Thyroid gland (tissue), 4 donors: Measurements from ENCODE around the gene SH3TC1. TPM values are rescaled to one million over a fixed set of nuclear protein-coding genes. Genes with fewer than 3 reads are reported as not detected.

Source experiments
- DNase-seq, 2 donors: peaks; one replicate each; pipeline ENCODE4 v3.0.0-alpha.2; 2019
- H3K27ac ChIP-seq, 3 donors: fragments of 200-600 bp; sonication (generic); 1 replicate in 2 of 3; 2 replicates in 1 of 3; pipeline ENCODE4 v1.5.1; 2016 to 2019; ENCODE audit warnings: mild to moderate bottlenecking in 1 of 3, moderate library complexity in 1 of 3
- H3K27me3 ChIP-seq: fragments of 200-600 bp; sonication (generic); one replicate; pipeline ENCODE4 v1.5.1; 2019
- H3K36me3 ChIP-seq, 2 donors: fragments of 200-600 bp; sonication (generic); one replicate each; pipeline ENCODE4 v1.5.1; 2016 to 2019
- H3K4me1 ChIP-seq, 2 donors: fragments of 200-600 bp; sonication (generic); one replicate each; pipeline ENCODE4 v1.5.1; 2017 to 2019
- H3K4me3 ChIP-seq, 3 donors: fragments of 200-600 bp; sonication (generic); replicated peaks in 1 of 3; 1 replicate in 2 of 3; 2 replicates in 1 of 3; pipeline ENCODE4 v1.5.1; 2016; ENCODE audit warnings: mild to moderate bottlenecking in 1 of 3
- H3K9me3 ChIP-seq: fragments of 200-600 bp; sonication (generic); one replicate; pipeline ENCODE4 v1.5.1; 2017
- POLR2A ChIP-seq, 2 donors: fragments of 450-650 bp; IDR thresholded peaks; one replicate each; pipeline ENCODE4 v1.6.1; 2017; ENCODE audit warnings: antibody characterized with exemption in 2 of 2, mild to moderate bottlenecking in 2 of 2, moderate library complexity in 1 of 2
- WGBS, 2 donors: methylation state at CpG; one replicate each; pipeline ENCODE4 v1.1.5; 2017; 5-methylcytosine and 5-hydroxymethylcytosine counted together
- intact Hi-C: fragments of 100-400 bp; cut with DNase I; formaldehyde crosslinking; loops from one replicate; pipeline ENCODE4 v1.15.1; 2023
- total RNA-seq, 4 donors: library from RNA; depleted of rRNA; stranded (reverse); fragments of >200 nt; gene quantifications; one replicate each; pipeline ENCODE4 v1.2.3, GENCODE V29; 2016
- TF ChIP-seq, protein P1 (sequence below), 6 experiments: fragments of 200-600 bp in 3 of 6; fragments of 450-650 bp in 3 of 6; sonication (generic) in 3 of 6; IDR thresholded peaks; one replicate each; pipeline ENCODE4 v1.5.1; 2016 to 2019; ENCODE audit warnings: antibody characterized with exemption in 6 of 6, mild to moderate bottlenecking in 2 of 6, inconsistent platforms in 1 of 6, moderate library complexity in 1 of 6

Gene SH3TC1
- total RNA-seq, 4 donors from 2014 or later: 13.5 to 29.5 (median 16.4) TPM

DNA sequence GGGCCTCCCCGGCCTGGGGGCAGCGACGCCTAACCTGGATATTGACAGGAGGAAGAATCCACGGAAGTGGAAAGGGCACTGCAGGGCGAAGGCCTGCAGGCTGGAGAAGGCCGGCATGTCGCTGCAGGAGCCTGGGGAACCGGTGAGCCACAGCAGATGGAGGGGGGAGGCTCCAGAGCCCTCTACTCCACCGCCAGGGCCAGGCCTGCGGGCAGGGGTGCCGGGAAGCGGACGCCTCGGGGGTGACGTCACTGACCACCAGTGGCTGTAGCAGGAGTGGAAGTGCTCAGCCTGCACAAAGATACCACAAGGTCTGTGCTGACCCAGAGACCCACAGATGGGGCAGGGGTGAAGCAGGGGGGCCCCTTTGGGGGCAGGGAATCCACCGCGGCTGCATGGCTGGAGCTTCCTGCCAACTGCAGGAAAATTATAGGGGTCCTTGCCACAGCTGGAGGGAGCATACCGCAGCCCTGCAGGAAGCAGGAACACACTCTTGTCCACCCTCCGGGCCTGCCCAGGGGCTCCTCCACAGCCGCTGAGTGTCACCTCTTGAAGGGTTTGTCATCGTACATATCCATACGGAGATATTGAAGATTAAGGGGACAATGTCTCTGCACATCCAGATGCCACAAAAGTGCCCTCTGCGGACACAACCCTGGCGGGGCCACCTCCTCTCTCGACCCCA, 62.9 kb downstream of the SH3TC1 start:
- no peaks in the 10 kb centered on the region for H3K9me3 ChIP-seq
- intact Hi-C loops: loop anchor here (5.0 kb wide), 1 partner anchor 145 kb away; no protein-coding TSS in a partner anchor
- H3K27ac ChIP-seq: no peak overlapping the region
- no peak for DNase-seq
- H3K27me3 ChIP-seq: no peaks in the 10 kb centered on the region
- WGBS, 2 donors: 90 to 91% methylated on average over 16 to 21 of the region's 25 CpGs
- peaks cover 3 to 18% of the 10 kb centered on the region in 2 donors for H3K4me1 ChIP-seq
- no peak for TF ChIP-seq POLR2A (IDR thresholded peaks at IDR 0.05)
- TF ChIP-seq, protein P1, sequence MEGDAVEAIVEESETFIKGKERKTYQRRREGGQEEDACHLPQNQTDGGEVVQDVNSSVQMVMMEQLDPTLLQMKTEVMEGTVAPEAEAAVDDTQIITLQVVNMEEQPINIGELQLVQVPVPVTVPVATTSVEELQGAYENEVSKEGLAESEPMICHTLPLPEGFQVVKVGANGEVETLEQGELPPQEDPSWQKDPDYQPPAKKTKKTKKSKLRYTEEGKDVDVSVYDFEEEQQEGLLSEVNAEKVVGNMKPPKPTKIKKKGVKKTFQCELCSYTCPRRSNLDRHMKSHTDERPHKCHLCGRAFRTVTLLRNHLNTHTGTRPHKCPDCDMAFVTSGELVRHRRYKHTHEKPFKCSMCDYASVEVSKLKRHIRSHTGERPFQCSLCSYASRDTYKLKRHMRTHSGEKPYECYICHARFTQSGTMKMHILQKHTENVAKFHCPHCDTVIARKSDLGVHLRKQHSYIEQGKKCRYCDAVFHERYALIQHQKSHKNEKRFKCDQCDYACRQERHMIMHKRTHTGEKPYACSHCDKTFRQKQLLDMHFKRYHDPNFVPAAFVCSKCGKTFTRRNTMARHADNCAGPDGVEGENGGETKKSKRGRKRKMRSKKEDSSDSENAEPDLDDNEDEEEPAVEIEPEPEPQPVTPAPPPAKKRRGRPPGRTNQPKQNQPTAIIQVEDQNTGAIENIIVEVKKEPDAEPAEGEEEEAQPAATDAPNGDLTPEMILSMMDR (IDR thresholded peaks at IDR 0.05): no peak
- no peak overlapping the region for H3K4me3 ChIP-seq
- H3K36me3 ChIP-seq: no peaks in the 10 kb centered on the region

DNA sequence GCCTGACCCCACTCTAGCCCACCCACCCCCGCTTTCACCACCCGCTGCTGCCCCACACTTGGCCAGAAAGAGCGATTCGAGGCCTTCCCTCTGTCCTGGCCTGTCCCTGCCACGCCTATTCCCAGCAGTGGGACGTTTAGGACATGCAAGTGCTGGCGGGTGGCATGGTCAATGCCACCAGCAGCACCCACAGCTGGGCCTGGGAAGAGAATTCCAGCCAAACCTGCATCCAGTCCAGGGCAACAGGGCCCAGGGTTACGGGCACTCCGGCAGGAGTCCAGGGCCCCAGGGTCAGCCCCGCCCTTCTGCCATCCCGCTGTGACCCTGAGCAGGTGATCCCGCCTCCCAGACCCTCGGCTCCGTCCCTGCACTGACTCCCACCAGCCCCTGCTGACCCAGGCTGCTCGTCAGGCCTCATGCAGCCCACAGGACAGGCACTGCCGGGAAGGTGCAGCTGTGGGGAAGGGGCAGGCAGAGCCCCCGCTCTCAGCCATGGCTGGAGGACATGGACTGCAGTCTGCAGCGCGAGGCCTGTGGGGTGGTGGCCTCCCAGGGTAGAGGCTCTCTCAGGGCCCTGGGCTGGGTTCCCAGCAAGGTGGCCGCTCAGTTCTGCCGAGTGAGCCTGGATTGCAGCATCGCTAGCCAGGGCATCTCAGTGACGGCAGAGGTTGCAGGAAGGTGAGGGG, 63.7 kb downstream of the SH3TC1 start:
- 86 to 88% methylated on average over 14 to 20 of the region's 23 CpGs for WGBS, 2 donors
- no peaks in the 10 kb centered on the region for H3K27me3 ChIP-seq

DNA sequence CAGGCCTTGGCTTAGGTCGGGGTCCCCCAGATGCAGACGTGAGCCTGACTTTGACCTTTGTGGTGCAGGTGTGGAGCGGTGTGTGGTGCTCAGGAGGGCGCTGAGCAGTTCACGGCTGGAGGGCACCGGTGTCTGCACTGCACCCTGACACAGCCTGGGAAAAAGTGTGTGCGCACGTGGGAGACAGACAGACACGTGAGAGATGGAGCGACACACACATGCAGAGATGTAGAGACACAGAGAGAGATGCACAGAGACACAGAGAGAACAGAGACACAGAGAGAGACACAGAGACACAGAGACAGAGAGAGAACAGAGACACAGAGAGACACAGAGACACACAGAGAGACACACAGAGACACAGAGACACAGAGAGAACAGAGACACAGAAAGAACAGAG, 64.3 kb downstream of the SH3TC1 start:
- H3K27ac ChIP-seq: no peak overlapping the region
- H3K36me3 ChIP-seq: no peaks in the 10 kb centered on the region
- no peak for TF ChIP-seq POLR2A (IDR thresholded peaks at IDR 0.05)
- TF ChIP-seq, protein P1 (IDR thresholded peaks at IDR 0.05): no peak
- no peaks in the 10 kb centered on the region for H3K27me3 ChIP-seq
- intact Hi-C loops: loop anchor here (5.0 kb wide), 1 partner anchor 144 kb away; no protein-coding TSS in a partner anchor
- DNase-seq: no peak
- H3K4me1 ChIP-seq: peaks cover 7 to 23% of the 10 kb centered on the region in 2 donors
- H3K9me3 ChIP-seq: no peaks in the 10 kb centered on the region
- 93 to 94% methylated on average over 10 of the region's 10 CpGs for WGBS, 2 donors
- H3K4me3 ChIP-seq: no peak overlapping the region

More for the DNA sequence above, 63.7 kb downstream of the SH3TC1 start:
- H3K9me3 ChIP-seq: no peaks in the 10 kb centered on the region
- peaks cover 7 to 23% of the 10 kb centered on the region in 2 donors for H3K4me1 ChIP-seq
- no peaks in the 10 kb centered on the region for H3K36me3 ChIP-seq
- H3K27ac ChIP-seq: no peak overlapping the region
- TF ChIP-seq, protein P1 (IDR thresholded peaks at IDR 0.05): no peak
- TF ChIP-seq POLR2A (IDR thresholded peaks at IDR 0.05): no peak
- intact Hi-C loops: loop anchor here (5.0 kb wide), 1 partner anchor 145 kb away; no protein-coding TSS in a partner anchor
- H3K4me3 ChIP-seq: no peak overlapping the region
- DNase-seq: no peak

DNA sequence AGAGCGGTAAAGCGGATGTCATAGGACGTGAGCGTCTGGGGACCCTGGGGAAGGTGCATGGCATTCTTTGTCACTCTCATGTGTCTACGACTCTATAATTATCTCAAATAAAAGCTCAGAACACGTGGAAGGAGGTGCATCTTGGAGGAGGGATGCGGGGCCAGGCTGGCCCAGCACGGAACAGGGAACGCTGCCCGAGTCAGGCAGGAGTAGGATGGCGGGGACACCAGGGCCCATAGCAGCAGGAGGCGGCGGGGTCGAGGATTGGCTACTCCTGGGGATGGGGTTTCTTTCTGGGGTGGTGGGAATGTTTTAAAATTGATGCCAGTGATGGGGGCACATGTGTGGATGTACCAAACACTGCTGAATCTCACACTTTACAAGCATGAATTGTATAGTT, 65.0 kb downstream of the SH3TC1 start:
- Histone ChIP-seq H3K4me3 (no peak overlapping the region), H3K27me3 (no peaks in the 10 kb centered on the region), H3K9me3 (no peaks in the 10 kb centered on the region), H3K4me1 (peaks cover 7 to 23% of the 10 kb centered on the region in 2 donors), H3K36me3 (no peaks in the 10 kb centered on the region), H3K27ac (no peak overlapping the region)
- intact Hi-C loops: loop anchor here (5.0 kb wide), 1 partner anchor 143 kb away; no protein-coding TSS in a partner anchor
- DNase-seq: no peak
- TF ChIP-seq, protein P1 (IDR thresholded peaks at IDR 0.05): no peak
- TF ChIP-seq POLR2A (IDR thresholded peaks at IDR 0.05): no peak
- WGBS, 2 donors: 90 to 91% methylated on average over 14 of the region's 14 CpGs
